ENCODE measurements around the gene RAB14.

GRCh38 chr9:121242219-121242958 lies 40.7 kb upstream of the RAB14 start:
- TF ChIP-seq CTCF (IDR thresholded peaks at IDR 0.05) (no peak), POLR2A (IDR thresholded peaks at IDR 0.05) (no peak)

Data from testis (tissue), 2 donors.